OCI-LY1 (cell line): ENCODE results near the gene MSL3B.

Experiments
- EZH2 ChIP-seq: fragments of 200-600 bp; sonication (generic), shearing (Covaris generic); IDR thresholded peaks from 2 replicates; pipeline ENCODE4 v1.8.0; 2017; ENCODE audit warnings: borderline replicate concordance, mixed run types, mild to moderate bottlenecking, antibody characterized with exemption, low read length, moderate library complexity, mixed read lengths
- TF ChIP-seq, protein P1 (sequence below): fragments of 200-600 bp; sonication (generic), shearing (Covaris generic); IDR thresholded peaks from 2 replicates; pipeline ENCODE4 v1.5.1; 2017; ENCODE audit warnings: mild to moderate bottlenecking, antibody characterized with exemption, low read length, moderate library complexity, mixed read lengths

GRCh38 chr2:233856184-233856583 is 12.0 kb downstream of the MSL3B start:
- TF ChIP-seq, protein P1, sequence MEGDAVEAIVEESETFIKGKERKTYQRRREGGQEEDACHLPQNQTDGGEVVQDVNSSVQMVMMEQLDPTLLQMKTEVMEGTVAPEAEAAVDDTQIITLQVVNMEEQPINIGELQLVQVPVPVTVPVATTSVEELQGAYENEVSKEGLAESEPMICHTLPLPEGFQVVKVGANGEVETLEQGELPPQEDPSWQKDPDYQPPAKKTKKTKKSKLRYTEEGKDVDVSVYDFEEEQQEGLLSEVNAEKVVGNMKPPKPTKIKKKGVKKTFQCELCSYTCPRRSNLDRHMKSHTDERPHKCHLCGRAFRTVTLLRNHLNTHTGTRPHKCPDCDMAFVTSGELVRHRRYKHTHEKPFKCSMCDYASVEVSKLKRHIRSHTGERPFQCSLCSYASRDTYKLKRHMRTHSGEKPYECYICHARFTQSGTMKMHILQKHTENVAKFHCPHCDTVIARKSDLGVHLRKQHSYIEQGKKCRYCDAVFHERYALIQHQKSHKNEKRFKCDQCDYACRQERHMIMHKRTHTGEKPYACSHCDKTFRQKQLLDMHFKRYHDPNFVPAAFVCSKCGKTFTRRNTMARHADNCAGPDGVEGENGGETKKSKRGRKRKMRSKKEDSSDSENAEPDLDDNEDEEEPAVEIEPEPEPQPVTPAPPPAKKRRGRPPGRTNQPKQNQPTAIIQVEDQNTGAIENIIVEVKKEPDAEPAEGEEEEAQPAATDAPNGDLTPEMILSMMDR: no peak
- TF ChIP-seq EZH2: no peak
